ENCODE measurements around the gene YWHAE. TPM values are rescaled to one million over a fixed set of nuclear protein-coding genes. Genes with fewer than 3 reads are reported as not detected.
"Not testable (repeated sequence)": the region's sequence is repeated elsewhere in the genome, so short reads cannot be mapped to it uniquely, and the experiment has no call there.

The YWHAE gene
- polyA plus RNA-seq, 4 donors, result 1,001 to 1,161 (median 1,085) TPM

DNA sequence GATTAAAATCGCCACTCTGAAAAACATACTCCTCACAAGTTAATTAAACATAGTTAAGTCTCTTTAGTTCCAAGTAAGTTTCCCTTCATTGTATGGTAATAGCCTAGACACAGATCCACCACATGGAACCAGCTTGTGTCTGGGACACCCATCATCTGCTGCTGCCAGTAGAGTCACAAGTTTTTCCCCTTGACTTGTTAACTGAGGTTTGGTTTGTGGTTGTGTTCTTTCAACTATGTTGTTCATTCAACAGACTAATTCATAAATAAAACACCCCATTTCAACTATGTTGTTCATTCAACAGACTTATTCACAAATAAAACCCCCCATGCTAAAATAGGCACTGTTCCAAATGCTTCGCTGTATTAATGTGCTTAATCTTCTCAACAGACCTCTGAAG, 24.4 kb downstream of the YWHAE start:
- no peak for DNase-seq (ENCODE audit: low read depth in 4 of 4, low spot score in 3 of 4)

DNA sequence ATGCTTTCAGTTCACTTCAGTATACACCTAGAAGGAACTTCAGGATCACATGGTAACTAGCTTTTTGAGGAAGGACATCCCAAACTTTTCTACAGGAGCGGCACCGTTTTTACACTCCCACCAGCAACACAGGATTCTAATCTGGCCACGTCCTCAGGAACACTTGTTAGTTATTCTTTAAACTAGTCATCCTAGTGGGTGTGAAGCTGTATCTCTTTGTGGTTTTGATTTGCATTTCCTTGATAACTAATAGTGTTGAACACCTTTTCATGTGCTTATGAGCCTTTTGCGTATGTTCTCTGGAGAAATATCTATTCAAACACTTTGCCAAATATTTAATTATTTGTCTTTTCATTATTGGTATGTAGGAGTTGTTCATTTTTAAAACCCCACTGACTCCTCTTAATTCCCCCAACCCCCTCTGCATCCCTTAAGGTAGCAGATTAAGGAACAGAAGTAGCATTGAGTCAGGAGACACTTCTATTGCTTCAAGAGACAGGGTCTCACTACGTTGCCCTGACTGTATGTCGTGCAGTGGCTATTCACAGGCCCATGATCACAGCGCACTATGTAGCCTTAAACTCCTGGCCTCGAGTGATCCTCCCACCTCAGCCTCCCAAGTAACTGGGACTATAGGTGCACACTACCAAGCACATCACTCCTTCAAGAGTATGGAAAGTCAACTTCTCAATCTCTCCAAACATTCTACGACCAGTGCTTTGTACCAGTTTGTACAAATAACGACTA, 25.4 kb downstream of the YWHAE start:
- DNase-seq (ENCODE audit: low read depth in 4 of 4, low spot score in 3 of 4), result no peak

DNA sequence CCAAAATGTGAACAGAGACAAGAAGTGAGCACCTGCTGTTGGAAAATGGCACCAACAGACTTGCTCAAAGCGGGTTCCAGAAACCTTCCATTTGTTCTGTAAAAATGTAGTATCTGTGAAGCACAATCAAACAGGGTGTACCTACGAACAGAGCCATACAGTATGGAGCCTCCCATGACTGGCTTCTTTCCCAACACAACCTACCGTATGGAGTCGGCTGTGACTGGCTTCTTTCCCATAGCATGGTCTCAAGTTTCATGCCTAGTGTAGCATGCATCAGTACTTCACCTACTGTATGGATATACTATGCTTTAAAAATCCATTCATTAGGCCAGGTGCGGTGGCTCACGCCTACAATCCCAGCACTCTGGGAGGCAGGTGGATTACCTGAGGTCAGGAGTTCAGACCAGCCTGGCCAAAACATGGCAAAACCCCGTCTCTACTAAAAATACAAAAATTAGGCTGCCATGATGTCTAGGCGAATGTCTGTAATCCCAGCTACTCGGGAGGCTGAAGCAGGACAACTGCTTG, 26.2 kb downstream of the YWHAE start:
- no peak for DNase-seq (ENCODE audit: low read depth in 4 of 4, low spot score in 3 of 4)

DNA sequence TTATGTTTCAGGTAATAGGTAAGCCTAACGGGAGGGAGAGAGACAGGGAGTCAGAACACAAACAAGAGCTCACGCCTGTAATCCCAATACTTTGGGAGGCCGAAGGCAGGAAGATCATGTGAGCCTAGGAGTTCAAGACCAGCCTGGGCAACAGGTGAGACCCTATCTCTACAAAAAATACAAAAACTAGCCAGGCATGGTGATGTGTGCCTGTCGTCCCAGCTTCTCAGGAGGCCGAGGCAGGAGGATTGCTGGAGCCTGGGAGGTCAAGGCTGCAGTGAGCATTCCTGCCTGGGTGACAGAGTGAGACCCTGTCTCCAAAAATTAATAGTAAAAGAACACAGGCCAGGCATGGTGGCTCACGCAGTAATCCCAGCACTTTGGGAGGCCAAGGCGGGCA, 27.4 kb downstream of the YWHAE start:
- no peak for DNase-seq (ENCODE audit: low read depth in 4 of 4, low spot score in 3 of 4)

DNA sequence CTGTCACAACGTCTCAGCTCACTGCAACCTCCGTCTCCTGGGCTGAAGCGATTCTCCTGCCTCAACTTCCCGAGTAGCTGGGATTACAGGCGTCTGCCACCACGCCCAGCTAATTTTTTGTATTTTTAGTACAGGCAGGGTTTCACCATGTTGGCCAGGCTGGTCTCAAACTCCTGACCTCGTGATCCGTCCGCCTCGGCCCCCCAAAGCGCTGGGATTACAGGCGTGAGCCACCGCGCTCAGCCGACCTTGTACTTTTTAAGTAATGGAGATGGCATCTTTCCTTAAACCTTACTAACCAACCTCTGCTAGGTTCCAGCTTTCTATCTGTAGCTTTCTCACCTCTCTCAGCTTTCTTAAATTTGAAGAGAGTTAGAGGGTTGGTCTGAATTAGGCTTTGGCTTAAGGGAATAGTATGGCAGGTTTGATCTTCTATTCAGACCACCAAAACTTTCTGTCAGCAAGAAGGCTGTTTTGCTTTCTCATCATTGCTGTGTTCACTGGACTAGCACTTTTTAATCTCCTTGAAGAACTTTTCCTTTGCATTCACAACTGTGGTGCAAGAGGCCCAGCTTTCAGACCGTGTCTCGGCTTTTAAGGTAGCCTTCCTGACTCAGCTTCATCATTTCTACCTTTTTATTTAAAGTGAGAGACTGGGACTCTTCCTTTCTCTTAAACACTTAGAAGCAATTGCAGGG, 28.0 kb downstream of the YWHAE start:
- DNase-seq (ENCODE audit: low read depth in 4 of 4, low spot score in 3 of 4), result no peak

DNA sequence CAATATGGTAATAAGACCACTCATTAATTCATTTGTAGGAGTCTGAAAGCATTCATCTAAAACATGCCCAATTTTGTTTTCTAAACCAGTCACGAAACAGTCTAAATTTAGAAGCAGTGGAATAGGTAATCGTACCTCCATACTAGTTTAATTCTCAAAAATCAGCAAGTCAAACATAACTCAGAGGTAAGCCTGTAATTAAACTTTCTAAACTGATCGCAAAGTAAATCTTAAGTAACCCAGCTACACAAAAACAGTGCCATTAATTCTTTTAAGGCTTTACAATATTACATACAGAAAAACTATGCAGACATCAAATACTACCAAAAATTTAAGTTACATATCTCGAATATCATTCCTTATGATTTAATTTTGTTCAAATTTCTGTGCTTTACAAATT, 31.4 kb downstream of the YWHAE start:
- DNase-seq (ENCODE audit: low read depth in 4 of 4, low spot score in 3 of 4), result no peak

DNA sequence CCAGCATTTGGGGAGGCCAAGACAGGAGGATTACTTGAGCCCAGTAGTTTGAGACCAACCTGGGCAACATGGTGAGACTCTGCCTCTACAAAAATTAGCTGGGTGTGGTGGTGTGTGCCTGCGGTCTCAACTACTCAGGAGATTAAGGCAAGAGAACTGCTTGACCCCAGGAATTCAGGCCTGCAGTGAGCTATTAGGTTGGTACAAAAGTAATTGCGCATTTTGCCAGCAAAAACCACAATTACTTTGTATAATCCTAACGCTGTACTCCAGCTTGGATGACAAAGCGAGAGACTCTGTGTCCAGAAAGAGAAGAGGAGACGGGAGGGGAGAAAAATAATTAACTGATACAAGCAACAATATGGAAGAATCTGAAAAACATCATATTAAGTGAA, 32.7 kb downstream of the YWHAE start:
- no peak for DNase-seq (ENCODE audit: low read depth in 4 of 4, low spot score in 3 of 4)

DNA sequence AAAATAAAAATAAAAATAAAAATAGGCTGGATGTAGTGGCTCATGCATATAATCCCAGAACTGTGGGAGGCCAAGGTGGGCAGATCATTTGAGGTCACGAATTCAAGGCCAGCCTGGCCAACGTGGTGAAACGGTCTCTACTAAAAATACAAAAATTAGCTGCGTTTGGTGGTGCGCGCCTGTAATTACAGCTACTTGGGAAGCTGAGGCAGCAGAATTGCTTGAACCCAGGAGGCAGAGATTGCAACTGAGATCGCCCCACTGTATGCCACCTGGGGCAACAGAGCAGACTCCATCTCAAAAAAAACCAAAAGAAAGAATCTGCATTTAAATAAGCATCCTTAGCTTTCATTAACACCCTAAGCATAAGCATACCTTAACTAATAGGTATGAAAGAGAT, 33.8 kb downstream of the YWHAE start:
- DNase-seq (ENCODE audit: low read depth in 4 of 4, low spot score in 3 of 4), result no peak

DNA sequence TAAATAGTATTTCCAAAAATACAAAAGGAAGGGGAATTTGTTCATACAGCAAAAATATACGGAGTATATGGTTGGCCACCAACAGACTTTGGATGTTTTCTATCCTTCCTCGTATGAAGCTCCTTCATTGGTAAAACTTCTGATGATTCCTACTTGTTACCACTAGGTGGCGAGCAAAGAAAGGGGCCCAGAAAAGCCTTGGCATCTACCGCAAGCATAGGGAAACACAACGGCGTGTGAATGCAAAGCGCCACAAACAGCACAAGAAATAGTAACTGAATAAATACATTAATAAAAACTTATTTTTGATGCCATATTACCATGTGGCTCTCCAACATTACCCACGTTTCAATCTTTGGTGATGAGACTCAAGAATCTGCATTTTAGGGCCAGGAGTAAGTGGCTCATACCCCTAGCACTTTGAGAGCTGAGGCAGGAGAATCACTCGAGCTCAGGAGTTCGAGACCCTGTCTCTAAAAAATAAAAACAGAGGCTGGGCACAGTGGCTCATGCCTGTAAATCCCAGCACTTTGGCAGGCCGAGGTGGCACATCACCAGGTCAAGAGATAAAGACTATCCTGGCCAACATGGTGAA, 34.5 kb downstream of the YWHAE start:
- DNase-seq (ENCODE audit: low read depth in 4 of 4, low spot score in 3 of 4), result peak; percentile 45 to 68 (median 57)

DNA sequence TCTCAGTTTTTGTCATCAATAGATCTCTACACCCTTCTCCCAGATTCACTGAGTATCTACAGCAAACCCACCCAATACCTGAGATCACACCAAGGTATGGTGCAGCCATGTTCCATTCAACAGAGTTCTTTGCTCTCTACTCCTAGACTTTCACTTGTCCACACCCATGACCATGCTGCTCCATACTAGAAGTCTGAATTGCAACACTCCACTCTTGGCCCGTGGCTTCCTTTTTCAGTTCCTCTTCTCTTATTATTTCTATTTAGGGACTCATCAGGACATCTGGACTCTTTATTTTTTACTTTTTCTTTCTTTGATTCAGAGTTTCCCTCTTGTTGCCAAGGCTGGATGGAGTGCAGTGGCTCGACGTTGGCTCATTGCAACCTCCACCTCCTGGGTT, 37.1 kb downstream of the YWHAE start:
- DNase-seq (ENCODE audit: low read depth in 4 of 4, low spot score in 3 of 4), result no peak

DNA sequence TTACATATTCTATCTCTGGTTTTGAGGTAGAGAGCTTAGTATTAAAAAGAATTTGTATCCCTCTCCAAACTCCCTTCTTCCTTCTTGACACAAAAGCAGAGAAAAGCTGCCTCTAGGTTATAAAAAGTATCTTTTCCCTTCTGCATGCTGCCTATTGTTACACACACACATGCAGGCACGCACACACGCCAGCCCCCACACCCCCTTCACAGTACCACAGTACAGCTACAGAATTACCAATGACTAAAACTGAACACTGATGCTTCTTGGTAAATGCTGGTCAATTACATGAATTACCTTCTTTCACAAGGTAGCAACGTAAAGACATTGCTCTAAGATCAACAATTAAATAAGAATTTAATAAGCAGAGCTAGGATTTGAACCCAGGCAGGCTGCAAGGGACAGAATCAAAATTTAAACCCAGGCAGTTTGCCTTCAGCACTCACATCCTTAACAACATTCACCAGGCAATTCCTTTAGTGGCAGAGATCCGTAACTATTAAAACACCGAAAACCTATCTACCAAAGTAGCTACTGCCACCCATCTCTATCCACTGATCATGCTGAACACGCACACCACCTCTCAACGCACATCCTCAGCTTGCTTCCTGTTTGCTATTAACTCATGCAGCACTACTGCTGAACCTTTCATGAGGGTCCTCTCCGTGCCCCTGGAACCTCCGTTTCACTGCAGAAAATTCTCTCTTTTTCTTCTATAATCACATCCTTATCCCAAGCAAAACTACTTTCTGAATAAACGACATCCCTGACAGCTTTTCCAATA, 37.8 kb downstream of the YWHAE start:
- no peak for DNase-seq (ENCODE audit: low read depth in 4 of 4, low spot score in 3 of 4)

DNA sequence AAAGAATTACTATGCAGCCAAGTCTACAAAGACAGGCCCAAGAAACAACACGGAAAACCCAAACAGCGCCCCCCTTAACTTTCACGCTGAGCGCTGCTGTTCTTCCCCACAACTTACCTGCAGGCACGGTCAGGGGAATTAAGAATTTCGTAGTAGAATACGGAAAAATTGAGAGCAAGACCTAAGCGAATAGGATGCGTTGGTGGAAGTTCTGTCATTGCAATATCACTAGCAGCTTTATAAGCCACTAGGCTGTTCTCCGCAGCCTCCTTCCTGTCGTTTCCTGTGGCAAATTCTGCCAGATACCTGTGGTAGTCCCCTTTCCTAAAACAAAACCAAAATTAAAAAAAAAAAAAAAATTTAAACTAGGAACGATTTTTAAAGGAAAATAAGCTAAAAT, 39.0 kb downstream of the YWHAE start:
- no peak for DNase-seq (ENCODE audit: low read depth in 4 of 4, low spot score in 3 of 4)

DNA sequence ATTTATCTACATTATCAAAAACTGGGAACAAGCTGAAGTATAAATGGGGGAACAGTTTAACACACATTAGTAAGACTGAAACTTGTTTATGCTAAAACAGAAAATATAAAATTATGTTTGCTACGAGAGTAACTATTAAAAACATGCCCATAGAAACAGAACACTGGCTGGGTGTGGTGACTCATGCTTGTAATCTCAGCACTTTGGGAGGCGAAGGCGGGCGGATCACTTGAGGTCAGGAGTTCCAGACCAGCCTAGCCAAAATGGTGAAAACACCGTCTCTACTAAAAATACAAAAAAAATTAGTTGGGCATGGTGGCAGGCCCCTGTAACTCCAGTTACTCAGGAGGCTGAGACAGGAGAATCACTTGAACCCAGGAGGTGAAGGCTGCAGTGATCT, 39.7 kb downstream of the YWHAE start:
- DNase-seq (ENCODE audit: low read depth in 4 of 4, low spot score in 3 of 4), result not testable (repeated sequence)

DNA sequence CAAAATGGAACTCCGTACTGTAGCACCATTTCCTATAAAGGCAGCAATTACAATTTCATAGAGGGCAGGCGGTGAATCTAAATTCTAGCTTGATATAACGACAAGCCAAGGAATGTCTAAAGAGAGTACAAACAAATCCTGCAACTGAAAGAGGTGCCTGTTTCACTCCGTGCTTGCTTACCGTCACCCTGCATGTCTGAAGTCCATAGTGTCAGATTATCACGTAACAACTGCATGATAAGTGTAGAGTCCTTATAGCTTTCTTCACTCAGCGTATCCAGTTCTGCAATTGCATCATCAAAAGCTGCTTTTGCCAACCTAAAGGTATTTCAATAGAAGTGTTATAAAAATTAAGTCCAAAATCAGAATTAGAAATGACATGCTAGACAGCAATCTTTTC, 46.0 kb downstream of the YWHAE start:
- DNase-seq (ENCODE audit: low read depth in 4 of 4, low spot score in 3 of 4), result no peak

DNA sequence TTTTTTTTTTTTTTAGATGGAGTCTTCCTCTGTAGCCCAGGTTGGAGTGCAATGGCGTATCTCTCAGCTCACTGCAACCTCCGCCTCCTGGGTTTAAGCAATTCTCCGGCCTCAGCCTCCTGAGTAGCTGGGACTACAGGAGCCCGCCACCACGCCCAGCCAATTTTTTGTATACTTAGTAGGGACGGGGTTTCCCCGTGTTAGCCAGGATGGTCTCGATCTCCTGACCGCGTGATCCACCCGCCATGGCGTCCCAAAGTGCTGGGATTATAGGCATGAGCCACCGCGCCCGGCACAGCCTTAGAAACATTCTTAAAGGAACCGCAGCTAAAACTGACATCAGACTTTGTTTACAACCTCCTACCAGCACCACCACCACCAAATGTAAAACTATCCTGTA, 47.5 kb downstream of the YWHAE start:
- not testable (repeated sequence) for DNase-seq (ENCODE audit: low read depth in 4 of 4, low spot score in 3 of 4)

DNA sequence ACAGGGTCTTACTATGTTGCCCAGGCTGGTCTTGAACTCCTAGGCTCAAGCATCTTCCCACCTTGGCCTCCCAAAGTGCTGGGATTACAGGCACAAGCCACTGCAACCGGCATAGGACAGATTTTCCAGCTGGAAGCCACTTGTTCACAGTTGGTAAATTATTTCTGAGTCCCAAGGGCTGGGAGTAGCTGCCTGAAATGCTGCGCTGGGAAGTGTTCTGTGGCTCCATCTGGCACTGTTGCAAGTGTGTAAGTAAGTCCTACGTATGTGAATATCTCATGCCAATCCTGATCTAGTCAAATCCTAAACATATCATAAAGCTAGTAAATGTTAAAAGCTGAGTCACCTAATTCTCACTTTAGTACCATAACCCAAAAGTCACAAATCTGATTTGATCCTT, 48.1 kb downstream of the YWHAE start:
- DNase-seq (ENCODE audit: low read depth in 4 of 4, low spot score in 3 of 4), result no peak

DNA sequence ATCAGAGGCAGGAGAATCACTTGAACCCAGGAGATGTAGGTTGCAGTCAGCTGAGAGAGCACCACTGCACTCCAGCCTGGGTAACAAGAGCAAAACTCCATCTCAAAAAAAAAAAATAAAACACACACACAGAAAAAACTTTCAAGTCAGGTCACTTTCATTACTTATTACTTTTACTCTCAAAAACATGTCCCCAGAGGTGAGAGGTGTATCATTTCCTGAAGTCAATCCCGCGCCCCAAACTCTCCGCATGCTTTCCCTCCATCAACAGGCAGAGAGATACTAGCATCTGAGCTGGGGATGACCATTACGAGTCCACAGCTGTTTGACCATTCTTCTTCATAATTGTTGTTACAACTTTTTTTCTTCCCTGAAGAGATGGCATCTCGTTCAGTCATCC, 48.7 kb downstream of the YWHAE start:
- DNase-seq (ENCODE audit: low read depth in 4 of 4, low spot score in 3 of 4), result no peak

DNA sequence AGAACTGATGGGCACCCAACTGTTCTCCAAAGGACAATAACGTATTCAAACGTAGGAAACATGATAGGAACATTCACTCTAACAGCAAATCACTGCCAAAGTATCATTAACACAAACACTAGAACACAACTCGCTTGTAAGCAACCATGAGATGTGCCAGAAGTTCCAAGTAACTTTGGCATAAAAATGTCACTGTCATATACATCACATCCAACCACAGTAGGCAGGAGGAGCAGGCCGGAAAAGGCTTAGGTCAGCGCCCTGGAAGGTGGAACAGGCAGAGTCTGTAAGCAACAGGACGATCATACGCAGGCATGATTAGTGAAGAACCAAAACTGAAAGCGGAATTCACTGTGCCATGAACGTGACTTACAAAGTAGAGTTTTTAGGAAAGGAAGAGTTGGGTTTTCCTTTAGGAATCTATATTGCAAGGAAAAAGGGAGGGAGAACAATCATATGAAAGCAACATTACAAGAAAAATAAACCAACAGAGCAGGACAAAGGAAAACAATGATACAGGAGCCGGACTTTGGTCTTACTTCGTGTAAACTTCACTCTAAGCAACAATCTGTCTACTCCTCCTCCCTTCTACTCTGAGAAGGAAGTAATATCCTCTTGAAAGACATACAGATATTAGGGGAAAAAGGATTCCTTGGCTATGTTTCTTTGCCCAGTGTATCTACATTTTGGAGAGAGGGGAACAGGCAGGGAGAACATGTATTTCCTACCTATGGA, 52.3 kb downstream of the YWHAE start:
- no peak for DNase-seq (ENCODE audit: low read depth in 4 of 4, low spot score in 3 of 4)

DNA sequence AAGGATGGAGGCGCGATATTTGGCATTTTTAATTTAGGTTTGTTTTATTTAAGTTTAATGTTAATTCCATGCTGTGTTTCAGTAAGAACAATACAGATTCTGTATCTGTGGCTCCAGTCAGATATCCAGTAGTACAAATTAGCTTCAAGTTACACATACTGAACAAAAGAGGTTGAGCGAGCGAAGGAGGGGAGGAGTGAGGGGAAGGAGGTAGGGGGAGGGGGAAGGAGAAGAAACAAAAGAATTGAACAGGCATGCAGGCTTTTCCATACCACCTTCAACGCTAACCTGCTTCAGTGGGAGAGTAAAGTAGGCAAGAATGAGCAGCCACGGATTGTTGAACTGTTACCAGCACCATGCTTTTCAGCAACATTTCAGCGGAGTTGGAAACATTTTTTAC, 55.5 kb downstream of the YWHAE start:
- DNase-seq (ENCODE audit: low read depth in 4 of 4, low spot score in 3 of 4), result no peak

DNA sequence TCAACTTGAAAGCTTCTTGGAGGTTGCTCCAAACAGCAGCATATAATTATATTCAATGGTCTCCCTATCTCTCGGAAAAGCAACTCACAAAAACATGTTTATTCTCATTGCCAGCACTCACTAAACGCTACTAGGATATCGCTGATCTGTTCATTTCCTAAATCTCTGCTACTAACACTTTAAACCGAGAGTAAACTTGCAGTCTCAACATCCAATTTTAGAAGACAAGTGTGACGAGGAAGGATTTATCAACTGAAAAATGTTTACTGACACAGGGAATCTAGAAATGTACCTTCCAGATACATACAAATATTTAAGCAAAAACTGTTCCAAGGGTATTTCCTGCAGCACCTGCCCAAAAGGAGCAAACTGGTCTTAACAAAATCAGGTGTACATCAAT, 56.5 kb downstream of the YWHAE start:
- no peak for DNase-seq (ENCODE audit: low read depth in 4 of 4, low spot score in 3 of 4)

Data from right renal pelvis (tissue), 4 donors.